Endothelial cell of umbilical vein (primary cell): ENCODE measurements around the gene BSG.

Experiments
- EZH2 ChIP-seq: IDR thresholded peaks from 2 replicates; pipeline ENCODE4 v1.6.1; 2012; ENCODE audit warnings: borderline replicate concordance, low read depth, mild to moderate bottlenecking, moderate library complexity, low read length, inconsistent platforms; ENCODE audit not compliant: severe bottlenecking
- GATA2 ChIP-seq: IDR thresholded peaks from 2 replicates; pipeline ENCODE4 v1.7.0; 2011; ENCODE audit warnings: low read depth, mild to moderate bottlenecking, moderate library complexity, mixed read lengths, low read length; ENCODE audit not compliant: insufficient read length, insufficient read depth
- POLR2A ChIP-seq: IDR thresholded peaks from 2 replicates; pipeline ENCODE4 v1.6.1; 2012; ENCODE audit warnings: low read depth, mild to moderate bottlenecking, control low read depth, low read length
- POLR2AphosphoS5 ChIP-seq: IDR thresholded peaks from 2 replicates; pipeline ENCODE4 v1.6.1; 2012; ENCODE audit warnings: low read depth, mild to moderate bottlenecking, control low read depth, low read length, moderate library complexity; ENCODE audit not compliant: insufficient read depth
- TF ChIP-seq, protein P1 (sequence below), 2 donors: IDR thresholded peaks; 1 replicate in 1 of 2; 2 replicates in 1 of 2; pipeline ENCODE4 v1.5.1; 2011; ENCODE audit warnings: low read length in 2 of 2, mild to moderate bottlenecking in 2 of 2, moderate library complexity in 2 of 2, control low read depth in 1 of 2, inconsistent platforms in 1 of 2, low read depth in 1 of 2; ENCODE audit not compliant: insufficient read depth in 1 of 2; ENCODE audit errors: extremely low read depth in 1 of 2
- TF ChIP-seq, protein P2 (sequence below): IDR thresholded peaks from 2 replicates; pipeline ENCODE4 v1.6.1; 2011; ENCODE audit not compliant: insufficient read depth, insufficient read length

DNA sequence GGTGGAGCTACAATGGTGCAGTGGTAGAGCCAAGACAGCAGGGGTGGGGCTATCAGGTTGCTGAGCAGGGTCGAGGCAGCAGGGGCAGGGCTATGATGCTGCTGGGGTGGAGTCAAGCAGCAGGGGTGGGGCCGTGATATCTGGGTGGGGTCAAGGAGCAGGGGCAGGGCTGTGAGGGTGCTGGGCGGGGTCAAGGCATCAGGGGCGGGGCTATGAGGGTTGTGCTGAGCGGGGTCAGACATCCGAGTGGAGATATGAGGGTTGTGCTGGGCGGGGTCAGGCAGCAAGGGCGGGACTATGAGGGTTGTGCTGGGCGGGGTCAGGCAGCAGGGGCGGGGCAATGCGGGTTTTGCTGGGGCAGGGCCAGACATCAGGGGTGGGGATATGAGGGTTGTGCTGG lies 32.0 kb downstream of the BSG start:
- TF ChIP-seq, protein P1, sequence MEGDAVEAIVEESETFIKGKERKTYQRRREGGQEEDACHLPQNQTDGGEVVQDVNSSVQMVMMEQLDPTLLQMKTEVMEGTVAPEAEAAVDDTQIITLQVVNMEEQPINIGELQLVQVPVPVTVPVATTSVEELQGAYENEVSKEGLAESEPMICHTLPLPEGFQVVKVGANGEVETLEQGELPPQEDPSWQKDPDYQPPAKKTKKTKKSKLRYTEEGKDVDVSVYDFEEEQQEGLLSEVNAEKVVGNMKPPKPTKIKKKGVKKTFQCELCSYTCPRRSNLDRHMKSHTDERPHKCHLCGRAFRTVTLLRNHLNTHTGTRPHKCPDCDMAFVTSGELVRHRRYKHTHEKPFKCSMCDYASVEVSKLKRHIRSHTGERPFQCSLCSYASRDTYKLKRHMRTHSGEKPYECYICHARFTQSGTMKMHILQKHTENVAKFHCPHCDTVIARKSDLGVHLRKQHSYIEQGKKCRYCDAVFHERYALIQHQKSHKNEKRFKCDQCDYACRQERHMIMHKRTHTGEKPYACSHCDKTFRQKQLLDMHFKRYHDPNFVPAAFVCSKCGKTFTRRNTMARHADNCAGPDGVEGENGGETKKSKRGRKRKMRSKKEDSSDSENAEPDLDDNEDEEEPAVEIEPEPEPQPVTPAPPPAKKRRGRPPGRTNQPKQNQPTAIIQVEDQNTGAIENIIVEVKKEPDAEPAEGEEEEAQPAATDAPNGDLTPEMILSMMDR (IDR thresholded peaks at IDR 0.05; ENCODE audit: extremely low read depth in 1 of 2, insufficient read depth in 1 of 2, low read depth in 1 of 2, low read length in 2 of 2), result no peak
- TF ChIP-seq POLR2A, result no peak
- TF ChIP-seq GATA2, result no peak
- no peak for TF ChIP-seq POLR2AphosphoS5
- TF ChIP-seq EZH2, result no peak
- TF ChIP-seq, protein P2, sequence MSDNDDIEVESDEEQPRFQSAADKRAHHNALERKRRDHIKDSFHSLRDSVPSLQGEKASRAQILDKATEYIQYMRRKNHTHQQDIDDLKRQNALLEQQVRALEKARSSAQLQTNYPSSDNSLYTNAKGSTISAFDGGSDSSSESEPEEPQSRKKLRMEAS, result no peak
